GM04503 (cell line): Measurements from ENCODE around the gene HINFP.
"Not testable (repeated sequence)": the region's sequence is repeated elsewhere in the genome, so short reads cannot be mapped to it uniquely, and the experiment has no call there.

ENCODE experiments used
- DNase-seq: peaks from one replicate; pipeline ENCODE4 v3.0.0-alpha.2; 2012; ENCODE audit warnings: low read depth

The HINFP gene

DNA sequence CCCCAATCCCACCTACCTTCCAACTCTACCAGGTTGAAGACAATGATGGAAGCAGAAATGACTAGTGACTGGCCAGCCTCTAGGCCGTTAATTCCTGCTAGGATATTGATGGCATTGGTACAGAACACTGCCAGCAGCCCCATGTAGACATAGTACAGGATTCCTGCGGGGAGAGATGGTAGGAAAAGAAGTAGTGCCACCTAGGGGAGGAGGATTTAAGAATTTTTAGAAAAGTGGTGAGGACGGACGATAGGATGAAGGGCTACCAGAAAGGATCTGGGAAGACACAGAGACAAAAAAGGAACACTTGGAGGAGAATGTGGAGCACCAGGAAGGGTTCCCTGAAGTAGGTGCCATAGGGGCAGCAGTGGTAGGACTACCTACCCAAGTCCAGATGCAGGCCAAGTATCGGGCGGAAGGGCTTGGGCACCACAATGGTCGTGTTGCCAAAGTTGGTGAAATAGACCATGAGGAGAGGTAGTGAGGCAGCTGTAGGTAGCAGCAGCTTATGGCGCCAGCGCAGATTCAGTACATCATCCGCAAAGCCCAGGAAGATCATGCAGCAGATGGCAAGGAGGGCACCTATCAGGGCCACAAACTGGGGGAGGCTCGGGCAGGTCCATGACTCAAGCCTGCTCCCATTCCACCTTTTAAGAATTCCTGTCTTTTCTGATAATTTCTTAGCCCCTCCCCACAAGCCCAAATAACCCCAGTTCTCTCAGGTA, 21.0 kb upstream of the HINFP start:
- no peak for DNase-seq

DNA sequence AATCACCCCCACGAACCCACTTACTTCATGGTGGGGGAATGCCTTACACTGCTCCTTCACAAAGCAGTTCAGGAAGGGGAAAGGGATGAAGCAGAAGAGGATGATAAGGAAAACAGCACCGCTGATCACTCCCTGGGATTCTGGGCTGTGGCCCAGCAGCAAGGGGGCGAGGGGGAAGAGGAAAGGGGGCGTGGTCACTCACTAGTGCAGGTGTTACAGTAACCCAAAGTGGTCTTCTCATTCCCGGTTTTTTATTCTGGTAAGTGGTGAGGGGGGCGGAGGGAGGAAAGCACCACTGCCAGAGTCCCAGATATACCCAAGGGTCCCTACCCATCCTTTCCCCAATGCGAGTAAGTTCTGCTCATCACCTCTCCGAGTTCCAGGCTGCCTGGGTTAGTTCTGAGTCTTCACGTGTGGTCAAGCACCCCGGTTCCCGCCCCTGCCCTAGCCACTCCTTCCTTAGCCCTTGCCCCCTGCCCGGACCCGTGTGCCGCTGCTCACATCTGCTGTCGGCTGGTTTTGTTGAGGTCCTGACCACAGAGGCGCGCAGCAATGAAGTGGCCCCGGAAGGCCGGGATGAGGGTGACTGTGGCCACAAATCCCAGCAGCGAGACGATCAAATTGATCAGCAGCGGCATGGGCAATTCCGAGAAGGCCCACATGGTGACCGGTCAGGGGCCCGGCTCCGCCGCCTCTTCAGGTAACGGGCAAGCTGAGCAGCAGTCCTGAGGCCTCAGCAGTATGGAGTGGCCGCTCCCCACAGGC, 20.2 kb upstream of the HINFP start:
- no peak for DNase-seq

DNA sequence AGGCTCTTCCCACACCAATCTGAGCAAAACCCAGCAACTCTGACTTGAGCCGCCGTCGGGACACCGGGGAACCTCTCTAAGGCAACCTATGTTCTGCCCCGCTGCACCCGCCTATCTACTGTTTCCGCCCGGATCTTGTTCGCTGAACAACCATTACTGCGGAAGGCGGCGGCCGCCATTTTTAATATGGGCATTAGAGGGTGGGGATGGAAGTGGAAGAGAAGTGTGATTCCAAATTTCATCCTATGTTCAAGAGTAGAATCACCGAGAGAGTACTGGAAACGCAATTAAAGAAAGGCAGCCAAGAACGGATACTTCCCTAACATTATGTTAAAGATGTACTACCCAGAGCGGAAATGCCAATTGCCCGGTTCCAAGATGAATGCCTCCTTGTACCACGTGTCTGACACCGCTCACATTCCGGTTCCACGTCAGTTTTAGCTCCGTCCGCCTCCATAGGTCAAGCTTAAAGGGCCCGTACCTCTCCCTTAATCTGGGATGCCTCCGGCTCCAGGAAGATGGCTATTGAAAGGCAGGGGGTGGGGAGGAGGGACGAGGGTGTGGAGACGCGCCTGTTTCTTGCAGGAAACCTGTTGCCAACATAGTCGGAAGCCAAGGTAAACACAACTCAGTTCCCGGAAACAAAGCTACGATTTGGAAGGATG, 19.5 kb upstream of the HINFP start, which contains the start of gene DPAGT1:
Gene DPAGT1, minus strand, starts transcription at position 95 of the 665 bp plus-strand sequence. CDS start 198 bp downstream, outside the sequence.
- DNase-seq = peak; percentile 88

DNA sequence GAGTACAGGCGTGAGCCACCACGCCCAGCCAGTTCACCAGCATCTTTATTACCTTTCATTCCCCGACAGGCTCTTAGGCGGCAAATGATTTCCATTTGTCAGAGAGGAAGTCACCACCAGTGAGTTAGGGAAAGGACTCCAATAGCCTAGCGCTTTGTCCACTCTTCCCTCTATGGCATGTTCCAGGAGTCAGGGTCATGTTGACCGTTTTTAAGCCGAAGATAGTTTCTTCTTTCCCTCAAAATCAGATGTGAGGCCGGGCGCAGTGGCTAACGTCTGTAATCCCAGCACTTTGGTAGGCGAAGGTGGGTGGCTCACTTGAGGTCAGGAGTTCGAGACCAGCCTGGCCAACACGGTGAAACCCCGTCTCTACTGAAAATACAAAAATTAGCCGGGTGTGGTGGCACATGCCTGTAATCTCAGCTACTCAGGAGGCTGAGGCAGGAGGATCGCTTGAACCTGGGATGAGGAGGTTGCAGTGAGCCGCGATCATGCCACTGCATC, 18.2 kb upstream of the HINFP start:
- not testable (repeated sequence) for DNase-seq

DNA sequence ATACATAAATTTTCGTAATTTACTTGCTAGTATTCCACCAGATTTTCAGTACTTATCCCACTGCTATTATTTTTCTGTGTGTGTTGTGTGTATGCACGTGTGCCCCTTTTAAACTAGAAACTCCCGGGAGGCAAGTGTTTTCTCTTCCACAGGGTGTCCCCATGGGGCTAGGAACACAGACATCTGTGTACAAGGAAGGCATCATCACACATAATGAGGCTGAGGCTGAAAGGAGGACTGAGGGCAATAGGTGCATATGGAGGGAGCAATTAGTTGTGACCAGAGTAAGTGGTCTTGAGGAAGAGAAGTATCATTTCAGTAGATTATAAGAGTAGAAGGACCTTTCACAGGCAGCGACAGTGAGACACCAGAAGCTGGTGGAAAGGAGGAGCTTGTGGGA, 17.6 kb upstream of the HINFP start:
- no peak for DNase-seq

DNA sequence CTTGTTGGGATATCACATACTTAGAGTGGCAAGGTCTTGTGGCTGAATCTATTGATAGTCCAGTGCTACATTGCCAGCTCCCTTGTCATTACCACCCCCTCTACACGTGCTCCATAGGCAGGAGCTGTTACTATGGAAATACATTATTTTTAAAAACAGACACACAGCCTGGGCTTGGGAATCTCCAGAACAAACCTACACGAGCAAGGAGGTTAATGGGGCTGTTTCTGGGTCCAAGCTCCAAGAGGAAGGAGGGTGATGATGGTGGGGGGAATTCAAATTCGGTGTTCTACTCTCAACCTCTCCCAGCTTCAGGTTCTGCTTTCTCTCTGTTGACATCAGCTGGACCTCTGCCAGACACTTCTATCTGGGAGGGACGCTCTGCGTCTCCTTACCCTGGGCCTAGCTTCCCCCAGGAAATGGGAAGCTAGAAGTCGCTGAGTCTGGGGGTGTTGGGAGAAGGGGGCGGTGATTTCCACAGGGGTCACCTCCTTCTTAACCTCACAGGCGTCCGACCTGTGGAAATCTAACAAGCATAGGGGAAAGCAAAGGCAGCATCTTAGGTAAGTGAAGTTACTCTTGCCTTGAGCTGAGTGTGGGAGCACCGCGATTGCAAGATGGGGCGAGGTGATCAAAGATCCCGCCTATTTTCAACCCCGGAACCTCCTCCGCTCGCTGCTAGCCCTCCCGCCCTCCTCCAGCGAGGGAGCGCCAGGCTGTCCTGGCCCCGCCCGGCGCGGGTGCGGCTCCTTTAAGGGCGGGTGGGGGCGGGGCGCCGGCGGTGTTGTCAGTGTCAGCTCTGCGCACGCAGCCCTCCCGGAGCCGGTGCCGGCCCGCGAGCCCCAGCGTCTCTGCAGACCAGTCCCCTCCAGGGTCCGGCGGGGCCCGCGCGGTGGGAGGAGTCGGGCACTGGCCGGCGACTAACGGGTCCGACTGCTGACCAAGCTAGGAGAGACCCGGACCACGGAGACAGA, 14.5 kb upstream of the HINFP start, which contains the start of gene C2CD2L:
Gene C2CD2L, plus strand, starts transcription at position 781 of the 974 bp plus-strand sequence. CDS start 398 bp downstream, outside the sequence.
- peak; percentile 49 for DNase-seq

DNA sequence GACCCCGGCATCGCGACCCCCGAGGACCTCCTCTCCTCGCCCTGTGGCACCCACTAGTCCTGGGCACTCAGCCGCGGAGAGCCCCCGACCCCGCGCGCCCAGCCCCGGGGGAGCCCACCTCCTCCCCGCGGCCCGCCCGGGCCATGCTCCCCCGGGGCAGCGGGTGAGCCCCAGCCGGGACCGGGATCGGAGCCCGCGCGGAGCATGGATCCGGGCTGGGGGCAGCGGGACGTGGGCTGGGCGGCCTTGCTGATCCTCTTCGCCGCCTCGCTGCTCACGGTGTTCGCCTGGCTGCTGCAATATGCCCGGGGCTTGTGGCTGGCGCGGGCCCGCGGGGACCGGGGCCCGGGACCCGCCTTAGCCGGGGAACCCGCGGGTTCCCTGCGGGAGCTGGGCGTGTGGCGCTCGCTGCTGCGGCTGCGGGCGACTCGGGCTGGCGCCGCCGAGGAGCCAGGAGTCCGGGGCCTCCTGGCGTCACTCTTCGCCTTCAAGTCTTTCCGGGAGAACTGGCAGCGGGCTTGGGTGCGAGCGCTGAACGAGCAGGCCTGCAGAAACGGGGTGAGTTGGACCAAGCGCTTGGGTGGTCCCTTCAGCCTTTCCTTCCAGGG, 13.7 kb upstream of the HINFP start:
- DNase-seq = no peak

DNA sequence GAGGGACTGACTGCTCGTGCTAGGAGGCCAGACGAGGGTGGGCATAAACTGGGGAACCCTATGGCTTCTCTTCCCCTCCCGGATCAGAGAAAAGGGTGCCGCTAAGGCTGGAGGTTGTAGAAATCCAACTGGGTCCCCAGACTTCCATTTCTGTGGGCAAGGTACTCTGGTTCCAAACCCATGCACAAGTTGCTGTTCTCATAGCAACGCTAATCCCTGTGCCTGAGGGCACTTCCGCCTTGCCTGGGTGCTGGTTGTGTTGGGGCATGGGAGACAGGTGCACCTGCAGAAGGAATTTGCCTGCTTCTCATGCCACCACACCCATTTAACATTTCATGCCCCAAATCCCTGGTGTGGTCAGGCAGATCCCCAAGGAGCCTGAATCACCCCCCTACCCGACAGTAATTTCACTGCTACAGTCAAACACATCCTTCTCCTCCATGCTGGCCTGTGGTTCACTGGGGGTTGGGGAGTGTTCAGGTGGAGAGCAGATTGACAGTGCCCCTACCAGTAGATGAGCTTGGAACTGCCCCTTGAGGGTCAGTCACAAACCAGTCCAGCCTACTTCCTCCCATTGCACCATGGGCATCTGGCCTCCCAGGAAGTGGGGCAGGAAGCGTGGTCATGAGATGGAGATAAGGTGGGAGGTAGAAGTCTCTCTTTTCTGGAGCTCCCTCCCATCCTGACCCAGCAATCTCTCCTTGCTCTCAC, 13.1 kb upstream of the HINFP start:
- DNase-seq = no peak

DNA sequence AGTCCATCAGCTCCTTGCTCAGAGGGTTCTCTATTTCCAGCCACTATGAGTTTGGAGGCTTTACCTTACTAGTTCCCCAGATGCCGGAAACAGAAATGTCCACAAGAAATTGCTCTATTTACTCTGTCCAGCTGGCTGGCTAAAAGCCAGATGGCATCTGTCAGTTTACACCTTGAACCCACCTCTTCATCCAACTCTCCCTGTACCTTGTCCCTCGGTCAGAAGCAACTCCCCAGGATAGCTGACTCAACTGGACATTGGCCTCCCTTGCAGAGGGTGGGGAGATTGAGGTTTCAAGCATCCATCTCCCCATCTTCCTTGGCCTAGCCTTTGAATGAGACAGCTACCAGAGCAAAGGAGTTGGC, 12.5 kb upstream of the HINFP start:
- no peak for DNase-seq

DNA sequence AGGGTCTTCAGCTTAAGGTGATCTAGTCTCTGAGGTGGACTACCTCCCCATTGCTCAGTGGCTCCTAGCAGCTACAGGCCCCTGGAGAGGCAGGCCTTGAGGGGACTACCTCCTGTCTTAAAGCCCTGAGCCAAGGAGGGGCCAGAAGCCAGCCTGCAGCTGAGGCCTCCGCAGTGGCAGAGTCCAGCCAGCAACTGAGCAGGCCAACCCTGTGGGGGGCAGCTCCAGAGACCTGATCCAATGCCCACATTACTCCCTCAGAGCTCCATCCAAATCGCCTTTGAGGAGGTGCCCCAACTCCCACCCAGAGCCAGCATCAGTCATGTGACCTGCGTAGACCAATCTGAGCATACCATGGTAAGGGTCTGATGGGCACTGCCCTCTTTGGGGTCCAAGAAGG, 11.5 kb upstream of the HINFP start:
- DNase-seq = no peak

DNA sequence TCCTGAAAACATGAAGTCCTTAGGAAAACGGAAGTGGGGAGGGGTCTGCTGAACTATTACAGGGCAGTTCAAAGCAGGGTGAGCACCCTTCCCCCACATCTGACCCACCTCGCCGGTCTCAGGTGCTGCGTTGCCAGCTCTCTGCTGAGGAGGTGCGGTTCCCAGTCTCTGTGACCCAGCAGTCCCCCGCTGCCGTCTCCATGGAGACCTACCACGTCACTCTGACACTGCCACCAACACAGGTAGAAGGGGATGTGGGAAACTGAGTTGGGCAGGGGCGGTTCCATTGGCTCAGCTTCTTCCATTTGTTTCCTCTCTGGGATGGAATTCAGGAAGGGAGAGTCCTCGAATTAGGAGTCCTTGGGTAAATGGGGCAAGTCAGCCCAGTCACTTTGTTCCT, 10.9 kb upstream of the HINFP start:
- no peak for DNase-seq

DNA sequence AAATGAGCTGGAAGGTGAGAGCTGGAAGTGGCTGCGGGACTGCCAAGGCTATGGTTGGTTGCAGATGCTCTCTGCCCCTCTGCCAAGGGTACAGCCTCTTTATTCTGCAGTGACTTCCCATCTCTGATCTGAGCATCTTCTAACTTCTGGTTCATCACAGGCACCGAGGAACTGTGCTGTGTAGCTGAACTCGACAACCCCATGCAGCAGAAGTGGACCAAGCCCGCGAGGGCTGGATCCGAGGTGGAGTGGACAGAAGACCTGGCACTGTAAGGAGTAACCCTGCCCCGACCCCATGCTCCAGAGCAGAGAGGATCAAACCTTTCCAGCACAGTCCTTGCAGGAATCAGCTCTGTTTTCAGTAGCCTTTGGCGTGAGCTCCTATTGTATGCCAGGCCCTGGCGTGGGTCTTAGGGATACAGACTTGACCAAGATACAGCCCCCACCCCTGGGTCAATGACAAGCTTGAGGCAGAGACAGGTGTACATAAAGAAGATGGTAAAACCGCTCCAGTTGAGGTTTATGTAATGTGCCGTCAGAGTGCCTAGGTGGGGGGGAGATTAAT, 9.9 kb upstream of the HINFP start:
- no peak for DNase-seq

DNA sequence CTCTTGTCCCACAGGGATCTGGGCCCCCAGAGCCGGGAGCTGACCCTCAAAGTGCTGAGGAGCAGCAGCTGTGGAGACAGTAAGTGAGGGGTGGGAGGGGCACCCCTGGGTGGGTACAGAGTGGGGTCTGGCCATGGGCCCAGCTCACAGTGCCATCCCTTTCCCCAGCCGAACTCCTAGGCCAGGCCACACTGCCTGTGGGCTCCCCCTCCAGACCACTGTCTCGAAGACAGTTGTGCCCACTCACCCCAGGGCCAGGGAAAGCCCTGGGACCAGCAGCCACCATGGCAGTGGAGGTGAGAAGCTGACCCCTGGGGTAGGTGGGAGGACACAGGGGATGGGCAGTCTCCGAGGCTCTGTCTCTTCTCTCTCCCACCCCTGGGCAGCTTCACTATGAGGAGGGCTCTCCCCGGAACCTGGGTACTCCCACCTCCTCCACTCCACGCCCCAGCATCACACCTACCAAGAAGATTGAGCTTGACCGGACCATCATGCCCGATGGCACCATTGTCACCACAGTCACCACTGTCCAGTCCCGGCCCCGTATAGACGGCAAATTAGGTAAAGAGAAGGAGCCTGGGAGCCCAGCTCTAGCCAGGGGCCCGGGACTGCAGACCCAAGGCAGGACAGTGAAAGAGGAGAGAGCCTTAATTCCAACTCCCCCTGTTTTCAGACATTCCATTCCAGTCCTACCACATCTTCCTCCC, 8.9 kb upstream of the HINFP start:
- DNase-seq = no peak

DNA sequence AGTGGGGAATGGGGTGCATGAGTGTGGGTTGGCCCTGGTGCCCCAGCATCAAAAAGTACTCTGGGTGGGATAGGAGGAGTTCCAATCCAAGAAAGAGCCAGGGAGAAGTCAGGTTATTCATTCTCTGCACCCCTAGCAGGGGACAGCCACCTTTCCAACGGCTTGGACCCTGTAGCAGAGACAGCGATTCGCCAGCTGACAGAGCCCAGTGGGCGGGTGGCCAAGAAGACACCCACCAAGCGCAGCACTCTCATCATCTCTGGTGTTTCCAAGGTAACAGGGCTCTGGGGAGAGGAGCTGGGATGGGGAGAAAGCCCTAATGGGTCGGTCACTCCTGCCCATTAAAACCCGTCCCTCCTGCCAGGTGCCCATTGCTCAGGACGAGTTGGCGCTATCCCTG, 7.7 kb upstream of the HINFP start:
- no peak for DNase-seq

DNA sequence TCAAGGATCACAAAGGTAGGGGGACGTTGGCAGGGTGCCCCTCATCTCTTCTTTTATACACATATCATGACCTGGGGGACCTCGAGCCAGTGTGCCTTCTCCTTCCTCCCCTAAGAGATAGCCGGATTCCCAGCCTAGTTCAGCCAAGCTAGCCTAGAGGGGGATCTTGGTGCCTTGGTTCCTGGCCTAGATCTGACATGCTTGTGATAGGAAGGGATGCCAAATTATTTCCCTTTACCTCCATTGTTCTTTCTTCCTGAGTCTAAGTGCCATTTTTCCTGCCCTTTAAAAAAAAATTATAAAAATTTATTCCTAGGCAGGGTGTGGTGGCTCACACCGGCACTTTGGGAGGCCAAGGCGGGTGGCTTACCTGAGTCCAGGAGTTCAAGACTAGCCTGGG, 7.0 kb upstream of the HINFP start:
- no peak for DNase-seq

DNA sequence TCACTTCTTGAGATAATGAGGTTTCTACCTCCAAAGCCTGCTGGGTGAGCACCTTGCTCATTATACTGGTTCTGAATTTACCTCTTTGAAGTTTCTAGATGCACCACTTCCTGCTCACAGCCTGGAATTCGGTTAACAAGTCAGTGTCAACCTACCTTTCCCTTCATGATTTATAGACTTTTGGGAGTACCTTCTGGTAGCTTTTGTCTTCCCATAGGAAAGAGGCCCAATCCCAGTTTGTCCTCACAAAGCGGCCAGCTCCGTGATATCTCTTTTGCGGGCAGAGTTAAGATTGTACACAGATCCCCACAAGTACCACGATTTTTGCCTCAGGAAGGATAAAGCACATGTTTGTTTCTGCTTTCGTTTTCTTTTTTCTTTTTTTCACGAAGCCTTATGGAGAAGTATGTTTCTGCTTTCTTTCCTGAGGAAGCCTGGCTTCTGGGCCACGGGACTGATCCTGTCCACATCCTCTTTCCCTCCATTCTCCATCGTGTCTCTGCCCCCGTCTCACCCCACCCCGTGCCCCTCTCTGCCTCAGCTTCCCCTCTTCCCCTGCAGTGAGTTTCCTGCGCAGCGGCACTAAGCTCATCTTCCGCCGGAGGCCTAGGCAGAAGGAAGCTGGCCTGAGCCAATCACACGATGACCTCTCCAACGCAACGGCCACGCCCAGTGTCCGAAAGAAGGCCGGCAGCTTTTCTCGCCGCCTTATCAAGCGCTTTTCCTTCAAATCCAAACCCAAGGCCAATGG, 5.7 kb upstream of the HINFP start:
- DNase-seq = no peak

DNA sequence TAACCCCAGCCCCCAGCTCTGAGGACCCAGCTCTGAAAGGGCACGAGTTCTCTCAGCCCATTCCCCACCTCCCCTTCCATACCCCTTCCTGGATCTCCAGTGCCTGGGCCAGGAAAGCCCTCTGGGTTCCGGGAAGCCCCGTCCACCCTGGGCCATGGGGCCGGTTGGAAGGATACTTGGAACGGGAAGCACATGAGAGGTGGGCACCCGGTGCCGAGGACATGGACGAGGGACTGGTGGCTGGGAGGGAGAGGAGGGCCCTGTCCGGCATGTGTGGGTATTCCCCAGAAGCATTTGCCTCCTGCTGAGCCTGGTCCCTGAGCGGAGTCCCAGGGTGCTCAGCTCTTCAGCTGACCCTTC, 5.2 kb upstream of the HINFP start:
- DNase-seq = no peak

DNA sequence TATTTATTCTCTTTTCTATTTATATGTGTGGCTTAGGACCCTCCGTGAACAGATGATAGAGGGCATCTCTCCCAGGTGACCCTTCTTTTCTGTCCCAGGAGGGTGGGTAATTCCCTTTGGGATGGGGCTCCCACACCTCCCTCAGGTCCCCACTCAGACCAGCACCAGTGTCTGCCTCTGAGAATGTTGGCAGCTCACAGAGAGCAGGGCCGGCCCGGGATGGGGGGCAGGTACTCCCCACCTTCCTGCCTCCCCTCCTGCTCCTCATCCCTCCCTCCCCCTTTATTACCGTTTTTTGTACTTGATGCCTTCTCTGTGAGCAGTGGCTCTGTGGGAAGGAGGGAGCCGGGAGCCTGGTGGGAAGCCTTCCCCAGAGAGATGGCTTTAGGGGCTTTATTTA, 4.8 kb upstream of the HINFP start:
- DNase-seq = no peak
